ENCODE results near the gene SLCO4C1. TPM values are rescaled to one million over a fixed set of nuclear protein-coding genes. Genes with fewer than 3 reads are reported as not detected.
A peak's percentile ranks its signal among the peaks of the same experiment; 100 is the strongest.

SLCO4C1 gene
- total and polyA plus RNA-seq, 2 of the 13 experiments (the other 11 are each of a cell fraction or from before 2014, with no cell fraction given) = 1.3 to 7.8 TPM

- TF ChIP-seq YEATS4 (CRISPR knock-in tag; IDR thresholded peaks at IDR 0.05; ENCODE audit: borderline replicate concordance) (peak; percentile 79; the same call in 1 of the 2 replicates), ZNF652 (CRISPR knock-in tag; IDR thresholded peaks at IDR 0.05; ENCODE audit: borderline replicate concordance, low read depth) (no peak), ZNF772 (CRISPR knock-in tag; IDR thresholded peaks at IDR 0.05) (peak; percentile 86; the same call in 1 of the 2 replicates), NFYB (CRISPR knock-in tag; IDR thresholded peaks at IDR 0.05) (peak; percentile 75), THRA (CRISPR knock-in tag; IDR thresholded peaks at IDR 0.05; ENCODE audit: borderline replicate concordance) (peak; percentile 73; the same call in 1 of the 2 replicates), ZNF3 (CRISPR knock-in tag; IDR thresholded peaks at IDR 0.05) (no peak), FOXJ3 (CRISPR knock-in tag; IDR thresholded peaks at IDR 0.05; ENCODE audit: borderline replicate concordance) (peak; percentile 79; the same call in 1 of the 2 replicates), ZSCAN22 (CRISPR knock-in tag; IDR thresholded peaks at IDR 0.05) (no peak), ZFYVE20 (CRISPR knock-in tag; IDR thresholded peaks at IDR 0.05; ENCODE audit: borderline replicate concordance, low read depth) (no peak), EZH2 (conservative IDR thresholded peaks at IDR 0.05; ENCODE audit: low read depth, low read length) (no peak), ZFP36 (IDR thresholded peaks at IDR 0.05; ENCODE audit: borderline replicate concordance, low read depth, low read length, partially characterized antibody) (no peak), ZBTB8A (CRISPR knock-in tag; IDR thresholded peaks at IDR 0.05; ENCODE audit: borderline replicate concordance, low read depth) (no peak), RBM39 (IDR thresholded peaks at IDR 0.05; ENCODE audit: low read depth, low read length, poor library complexity, severe bottlenecking) (no peak), SMYD3 (CRISPR knock-in tag; IDR thresholded peaks at IDR 0.05) (no peak), ZNF431 (CRISPR knock-in tag; IDR thresholded peaks at IDR 0.05; ENCODE audit: borderline replicate concordance, low read depth) (peak; percentile 73; the same call in 1 of the 2 replicates), SOX6 (IDR thresholded peaks at IDR 0.05) (no peak), SOX6 (CRISPR knock-in tag; IDR thresholded peaks at IDR 0.05) (peak; percentile 84), KAT7 (CRISPR knock-in tag; IDR thresholded peaks at IDR 0.05; ENCODE audit: borderline replicate concordance) (peak; percentile 62; the same call in 1 of the 2 replicates), NFE2L1 (CRISPR knock-in tag; IDR thresholded peaks at IDR 0.05; ENCODE audit: borderline replicate concordance) (no peak)
- TF ChIP-seq, protein P1, sequence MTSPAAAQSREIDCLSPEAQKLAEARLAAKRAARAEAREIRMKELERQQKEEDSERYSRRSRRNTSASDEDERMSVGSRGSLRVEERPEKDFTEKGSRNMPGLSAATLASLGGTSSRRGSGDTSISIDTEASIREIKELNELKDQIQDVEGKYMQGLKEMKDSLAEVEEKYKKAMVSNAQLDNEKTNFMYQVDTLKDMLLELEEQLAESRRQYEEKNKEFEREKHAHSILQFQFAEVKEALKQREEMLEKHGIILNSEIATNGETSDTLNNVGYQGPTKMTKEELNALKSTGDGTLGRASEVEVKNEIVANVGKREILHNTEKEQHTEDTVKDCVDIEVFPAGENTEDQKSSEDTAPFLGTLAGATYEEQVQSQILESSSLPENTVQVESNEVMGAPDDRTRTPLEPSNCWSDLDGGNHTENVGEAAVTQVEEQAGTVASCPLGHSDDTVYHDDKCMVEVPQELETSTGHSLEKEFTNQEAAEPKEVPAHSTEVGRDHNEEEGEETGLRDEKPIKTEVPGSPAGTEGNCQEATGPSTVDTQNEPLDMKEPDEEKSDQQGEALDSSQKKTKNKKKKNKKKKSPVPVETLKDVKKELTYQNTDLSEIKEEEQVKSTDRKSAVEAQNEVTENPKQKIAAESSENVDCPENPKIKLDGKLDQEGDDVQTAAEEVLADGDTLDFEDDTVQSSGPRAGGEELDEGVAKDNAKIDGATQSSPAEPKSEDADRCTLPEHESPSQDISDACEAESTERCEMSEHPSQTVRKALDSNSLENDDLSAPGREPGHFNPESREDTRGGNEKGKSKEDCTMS (CRISPR knock-in tag; conservative IDR thresholded peaks at IDR 0.05) = no peak
- TF ChIP-seq, protein P2, sequence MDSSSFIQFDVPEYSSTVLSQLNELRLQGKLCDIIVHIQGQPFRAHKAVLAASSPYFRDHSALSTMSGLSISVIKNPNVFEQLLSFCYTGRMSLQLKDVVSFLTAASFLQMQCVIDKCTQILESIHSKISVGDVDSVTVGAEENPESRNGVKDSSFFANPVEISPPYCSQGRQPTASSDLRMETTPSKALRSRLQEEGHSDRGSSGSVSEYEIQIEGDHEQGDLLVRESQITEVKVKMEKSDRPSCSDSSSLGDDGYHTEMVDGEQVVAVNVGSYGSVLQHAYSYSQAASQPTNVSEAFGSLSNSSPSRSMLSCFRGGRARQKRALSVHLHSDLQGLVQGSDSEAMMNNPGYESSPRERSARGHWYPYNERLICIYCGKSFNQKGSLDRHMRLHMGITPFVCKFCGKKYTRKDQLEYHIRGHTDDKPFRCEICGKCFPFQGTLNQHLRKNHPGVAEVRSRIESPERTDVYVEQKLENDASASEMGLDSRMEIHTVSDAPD (CRISPR knock-in tag; IDR thresholded peaks at IDR 0.05) = peak; percentile 80; the same call in 1 of the 2 replicates
Observed at GRCh38 chr5:102296178-102296817, at the start of gene SLCO4C1 (continued).
